Ishikawa (cell line): Measurements from ENCODE around the gene YIF1A.

Source experiments
- CEBPB ChIP-seq: IDR thresholded peaks from 2 replicates; pipeline ENCODE4 v1.6.1; 2012
- CREB1 ChIP-seq: IDR thresholded peaks from 2 replicates; pipeline ENCODE4 v1.6.1; 2012; ENCODE audit warnings: low read depth
- EGR1 ChIP-seq: IDR thresholded peaks from 2 replicates; pipeline ENCODE4 v1.6.1; 2012
- EP300 ChIP-seq: IDR thresholded peaks from 2 replicates; pipeline ENCODE4 v1.6.1; 2012; ENCODE audit warnings: borderline replicate concordance
- FOXM1 ChIP-seq: IDR thresholded peaks from 2 replicates; pipeline ENCODE4 v1.6.1; 2012; ENCODE audit warnings: low read depth, borderline replicate concordance
- MAX ChIP-seq: IDR thresholded peaks from 2 replicates; pipeline ENCODE4 v1.6.1; 2012
- NFIC ChIP-seq: IDR thresholded peaks from 2 replicates; pipeline ENCODE4 v1.6.1; 2012
- RAD21 ChIP-seq: IDR thresholded peaks from 2 replicates; pipeline ENCODE4 v1.6.1; 2012; ENCODE audit warnings: low read depth
- REST ChIP-seq: IDR thresholded peaks from 2 replicates; pipeline ENCODE4 v1.6.1; 2012; ENCODE audit warnings: low read depth, mild to moderate bottlenecking
- TAF1 ChIP-seq: IDR thresholded peaks from 2 replicates; pipeline ENCODE4 v1.6.1; 2012; ENCODE audit warnings: low read depth, mild to moderate bottlenecking
- TCF12 ChIP-seq: IDR thresholded peaks from 2 replicates; pipeline ENCODE4 v1.6.1; 2012; ENCODE audit warnings: low read depth
- TEAD4 ChIP-seq: IDR thresholded peaks from 2 replicates; pipeline ENCODE4 v1.6.1; 2012
- USF1 ChIP-seq: IDR thresholded peaks from 2 replicates; pipeline ENCODE4 v1.6.1; 2012
- YY1 ChIP-seq: IDR thresholded peaks from 2 replicates; pipeline ENCODE4 v1.6.1; 2012; ENCODE audit warnings: low read depth
- ZBTB7A ChIP-seq: IDR thresholded peaks from 2 replicates; pipeline ENCODE4 v1.6.1; 2012; ENCODE audit warnings: low read depth

The YIF1A gene

GRCh38 chr11:66317723-66318599 lies 29.0 kb upstream of the YIF1A start:
- TF ChIP-seq TAF1: no peak
- peak; percentile 77 for TF ChIP-seq CEBPB

- TF ChIP-seq YY1: no peak
- TF ChIP-seq CREB1: no peak
- no peak for TF ChIP-seq TAF1
- no peak for TF ChIP-seq TCF12
- no peak for TF ChIP-seq CEBPB
- TF ChIP-seq REST: no peak
- TF ChIP-seq NFIC: no peak
- TF ChIP-seq RAD21: no peak
- no peak for TF ChIP-seq FOXM1
- no peak for TF ChIP-seq USF1
- TF ChIP-seq EP300: no peak
- no peak for TF ChIP-seq TEAD4
- no peak for TF ChIP-seq EGR1
- TF ChIP-seq ZBTB7A: no peak
Observed at GRCh38 chr11:66317322-66317722, 28.4 kb upstream of the YIF1A start.

GRCh38 chr11:66316849-66317251 lies 27.9 kb upstream of the YIF1A start, which contains the start of gene CD248:
Gene CD248, minus strand, starts transcription at chr11:66317044. Its CDS starts 17 bp downstream, at chr11:66317027.
- TF ChIP-seq TCF12: no peak
- no peak for TF ChIP-seq EP300
- TF ChIP-seq TEAD4: no peak
- no peak for TF ChIP-seq NFIC
- TF ChIP-seq FOXM1: no peak
- no peak for TF ChIP-seq RAD21
- no peak for TF ChIP-seq CREB1
- no peak for TF ChIP-seq CEBPB

GRCh38 chr11:66315921-66316811 lies 27.2 kb upstream of the YIF1A start:
- TF ChIP-seq TCF12 (no peak), NFIC (no peak), USF1 (no peak), REST (no peak), FOXM1 (no peak), RAD21 (no peak), CEBPB (no peak), ZBTB7A (no peak), EP300 (no peak), TEAD4 (no peak), MAX (no peak), EGR1 (no peak)

- TF ChIP-seq TCF12: no peak
- no peak for TF ChIP-seq TAF1
- no peak for TF ChIP-seq ZBTB7A
- no peak for TF ChIP-seq TEAD4
- no peak for TF ChIP-seq CREB1
- TF ChIP-seq USF1: no peak
- no peak for TF ChIP-seq REST
- no peak for TF ChIP-seq FOXM1
- no peak for TF ChIP-seq NFIC
- no peak for TF ChIP-seq EP300
- TF ChIP-seq CEBPB: no peak
- TF ChIP-seq YY1: no peak
- no peak for TF ChIP-seq EGR1
- TF ChIP-seq RAD21: no peak
- TF ChIP-seq MAX: no peak
Observed at GRCh38 chr11:66315498-66315885, 26.5 kb upstream of the YIF1A start.
